ENCODE data around the gene TCEA2. TPM values are rescaled to one million over a fixed set of nuclear protein-coding genes. Genes with fewer than 3 reads are reported as not detected.

TCEA2 gene
- total and polyA plus RNA-seq, 2 donors (not counting 1 experiment from before 2014, with no cell fraction given): 58.1 to 63.9 TPM

DNA sequence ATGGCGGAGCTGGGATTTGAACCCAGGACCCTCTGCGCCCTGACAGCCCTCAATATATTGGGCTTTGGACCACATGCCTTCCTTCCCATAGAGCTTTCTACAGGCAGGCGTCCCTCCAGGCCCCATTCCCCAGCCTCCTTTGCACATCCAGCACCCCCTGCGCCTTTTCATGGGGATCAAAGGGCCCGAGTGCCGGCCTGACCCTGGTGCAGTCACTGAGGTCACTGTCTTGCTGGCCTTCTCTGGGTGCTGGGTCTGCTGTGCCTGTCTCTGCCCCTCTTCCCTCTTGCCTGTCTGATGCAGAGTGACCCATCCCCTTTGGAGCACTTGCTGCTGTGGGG is 18.6 kb downstream of the TCEA2 start:
- H2AFZ ChIP-seq (ENCODE audit: insufficient read depth, low read depth, low read length, poor library complexity, severe bottlenecking): no peak overlapping the region
- Mint-ChIP-seq H3K27ac (peak overlapping the region; percentile 82), H3K4me3 (peak overlapping the region; percentile 87), H3K4me1 (peaks cover 49% of the 10 kb centered on the region), H3K27me3 (peaks cover 5% of the 10 kb centered on the region), H3K9me3 (ENCODE audit: insufficient read depth) (no peaks in the 10 kb centered on the region)
- peaks cover 44 to 62% of the 10 kb centered on the region in 2 donors for H3K4me1 ChIP-seq (ENCODE audit: control insufficient read depth in 2 of 2, insufficient read depth in 2 of 2, low read length in 2 of 2)
- POLR2A ChIA-PET: interaction anchor here (0.5 to 2.9 kb wide), 3 partner anchors 19 to 510 kb away, joined by 7 to 10 read pairs (median 7); partner anchors contain the start of gene TCEA2
- H3K4me2 ChIP-seq (replicated peaks; ENCODE audit: low read depth, low read length, poor library complexity, severe bottlenecking): peak overlapping the region; percentile 96
- H3K27me3 ChIP-seq (replicated peaks in 1 of 4; ENCODE audit: control extremely low read depth in 1 of 4, control insufficient read depth in 3 of 4, insufficient read depth in 4 of 4, low read length in 3 of 4): peaks cover 0 to 11% (median 3%) of the 10 kb centered on the region in 4 experiments
- ATAC-seq (ENCODE audit: low read depth) (no peak), DNase-seq (no peak)
- 96% methylated on average over 6 of the region's 6 CpGs for WGBS (ENCODE audit: insufficient coverage)
- no peak for TF ChIP-seq EZH2 (IDR thresholded peaks at IDR 0.05; ENCODE audit: borderline replicate concordance, insufficient read depth, low read depth, low read length, poor library complexity, severe bottlenecking)
- TF ChIP-seq, protein P1, sequence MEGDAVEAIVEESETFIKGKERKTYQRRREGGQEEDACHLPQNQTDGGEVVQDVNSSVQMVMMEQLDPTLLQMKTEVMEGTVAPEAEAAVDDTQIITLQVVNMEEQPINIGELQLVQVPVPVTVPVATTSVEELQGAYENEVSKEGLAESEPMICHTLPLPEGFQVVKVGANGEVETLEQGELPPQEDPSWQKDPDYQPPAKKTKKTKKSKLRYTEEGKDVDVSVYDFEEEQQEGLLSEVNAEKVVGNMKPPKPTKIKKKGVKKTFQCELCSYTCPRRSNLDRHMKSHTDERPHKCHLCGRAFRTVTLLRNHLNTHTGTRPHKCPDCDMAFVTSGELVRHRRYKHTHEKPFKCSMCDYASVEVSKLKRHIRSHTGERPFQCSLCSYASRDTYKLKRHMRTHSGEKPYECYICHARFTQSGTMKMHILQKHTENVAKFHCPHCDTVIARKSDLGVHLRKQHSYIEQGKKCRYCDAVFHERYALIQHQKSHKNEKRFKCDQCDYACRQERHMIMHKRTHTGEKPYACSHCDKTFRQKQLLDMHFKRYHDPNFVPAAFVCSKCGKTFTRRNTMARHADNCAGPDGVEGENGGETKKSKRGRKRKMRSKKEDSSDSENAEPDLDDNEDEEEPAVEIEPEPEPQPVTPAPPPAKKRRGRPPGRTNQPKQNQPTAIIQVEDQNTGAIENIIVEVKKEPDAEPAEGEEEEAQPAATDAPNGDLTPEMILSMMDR (IDR thresholded peaks at IDR 0.05): no peak
- peaks cover 12% of the 10 kb centered on the region for H3K79me2 ChIP-seq (ENCODE audit: control insufficient read depth, insufficient read depth, low read length)
- H3K4me3 ChIP-seq (ENCODE audit: control extremely low read depth in 1 of 5, extremely low read depth in 1 of 5, insufficient read depth in 1 of 5, low read depth in 2 of 5, low read length in 4 of 5): no peak overlapping the region
- H3K36me3 ChIP-seq (replicated peaks in 1 of 2; ENCODE audit: control extremely low read depth in 1 of 2, control insufficient read depth in 1 of 2, extremely low read depth in 1 of 2, insufficient read depth in 2 of 2, low read length in 1 of 2): no peaks in the 10 kb centered on the region
- peaks cover 35% of the 10 kb centered on the region for H4K20me1 ChIP-seq (ENCODE audit: control insufficient read depth, insufficient read depth, low read length, poor library complexity, severe bottlenecking)
- peaks cover 0 to under 1% (median 0%) of the 10 kb centered on the region in 3 donors for H3K9me3 ChIP-seq (ENCODE audit: control extremely low read depth in 1 of 3, control insufficient read depth in 2 of 3, insufficient read depth in 1 of 3, low read length in 2 of 3)
- no peak overlapping the region for H3K27ac ChIP-seq (ENCODE audit: low read length in 2 of 2)
- H3K9ac ChIP-seq (ENCODE audit: low read length): no peak overlapping the region
- CTCF ChIA-PET: interaction anchor here (2.1 to 11.8 kb wide), 6 partner anchors 12 to 42 kb away, joined by 4 to 220 read pairs (median 53); partner anchors contain the start of gene TCEA2
- intact Hi-C loops (cut with micrococcal nuclease): loop anchor here (5.0 kb wide), 1 partner anchor 99 kb away; the partner anchor contains the start of gene PRPF6

DNA sequence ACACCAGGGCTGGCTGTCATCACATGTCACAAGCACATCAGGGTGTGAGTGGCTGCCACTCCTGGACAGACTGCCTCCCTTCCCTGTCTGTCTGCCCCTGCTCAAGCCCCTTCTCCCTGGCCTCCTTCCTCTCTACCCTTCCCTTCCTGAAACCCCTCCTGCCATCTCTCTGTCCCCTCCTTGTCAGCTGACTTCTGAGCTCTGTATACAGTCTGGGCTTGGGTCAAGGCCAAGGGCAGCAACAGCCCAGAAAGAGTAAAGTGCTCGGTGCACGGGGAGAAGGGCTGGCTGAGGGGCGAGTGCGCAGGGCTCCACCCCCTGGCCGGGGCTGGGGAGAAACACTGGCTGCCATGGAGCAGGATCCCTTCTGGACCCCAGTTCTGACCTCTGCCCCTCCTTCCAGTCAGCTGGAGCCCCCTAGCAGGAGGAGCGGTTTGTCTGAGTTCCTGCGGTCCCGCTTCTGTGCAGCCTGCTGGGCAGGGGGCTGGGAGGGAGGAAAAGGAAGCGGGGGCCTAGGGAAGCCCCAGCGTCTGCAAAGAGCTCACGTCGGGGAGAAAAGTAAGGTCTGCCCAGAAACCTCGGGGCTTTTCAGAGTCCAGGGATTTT is 19.2 kb downstream of the TCEA2 start:
- Histone ChIP-seq H3K27ac (ENCODE audit: low read length in 2 of 2) (no peak overlapping the region), H3K79me2 (ENCODE audit: control insufficient read depth, insufficient read depth, low read length) (peaks cover 10% of the 10 kb centered on the region), H3K4me3 (ENCODE audit: control extremely low read depth in 1 of 5, extremely low read depth in 1 of 5, insufficient read depth in 1 of 5, low read depth in 2 of 5, low read length in 4 of 5) (no peak overlapping the region), H3K4me2 (replicated peaks; ENCODE audit: low read depth, low read length, poor library complexity, severe bottlenecking) (peak overlapping the region; percentile 96), H2AFZ (ENCODE audit: insufficient read depth, low read depth, low read length, poor library complexity, severe bottlenecking) (no peak overlapping the region), H3K36me3 (replicated peaks in 1 of 2; ENCODE audit: control extremely low read depth in 1 of 2, control insufficient read depth in 1 of 2, extremely low read depth in 1 of 2, insufficient read depth in 2 of 2, low read length in 1 of 2) (no peaks in the 10 kb centered on the region), H3K9me3 (ENCODE audit: control extremely low read depth in 1 of 3, control insufficient read depth in 2 of 3, insufficient read depth in 1 of 3, low read length in 2 of 3) (peaks cover 0 to 5% (median 0%) of the 10 kb centered on the region in 3 donors), H3K9ac (ENCODE audit: low read length) (no peak overlapping the region), H4K20me1 (ENCODE audit: control insufficient read depth, insufficient read depth, low read length, poor library complexity, severe bottlenecking) (peaks cover 29% of the 10 kb centered on the region), H3K27me3 (replicated peaks in 1 of 4; ENCODE audit: control extremely low read depth in 1 of 4, control insufficient read depth in 3 of 4, insufficient read depth in 4 of 4, low read length in 3 of 4) (peaks cover 0 to 11% (median 3%) of the 10 kb centered on the region in 4 experiments), H3K4me1 (ENCODE audit: control insufficient read depth in 2 of 2, insufficient read depth in 2 of 2, low read length in 2 of 2) (peaks cover 40 to 55% of the 10 kb centered on the region in 2 donors)
- Mint-ChIP-seq H3K9me3 (ENCODE audit: insufficient read depth) (no peaks in the 10 kb centered on the region), H3K4me1 (peaks cover 45% of the 10 kb centered on the region), H3K27ac (peak overlapping the region; percentile 82), H3K27me3 (peaks cover 5% of the 10 kb centered on the region), H3K4me3 (peak overlapping the region; percentile 87)
- ChIA-PET CTCF (interaction anchor here (0.6 to 11.8 kb wide), 8 partner anchors 13 to 43 kb away, joined by 3 to 220 read pairs (median 10); partner anchors contain the start of gene TCEA2), POLR2A (interaction anchor here (0.5 to 2.7 kb wide), 2 partner anchors 17 to 511 kb away, joined by 7 to 21 read pairs; no protein-coding TSS in a partner anchor)
- intact Hi-C loops (cut with micrococcal nuclease): loop anchor here (2.0 to 5.0 kb wide), 2 partner anchors 43 to 100 kb away; partner anchors contain the start of gene PRPF6
- TF ChIP-seq EZH2 (IDR thresholded peaks at IDR 0.05; ENCODE audit: borderline replicate concordance, insufficient read depth, low read depth, low read length, poor library complexity, severe bottlenecking): no peak
- TF ChIP-seq, protein P1 (IDR thresholded peaks at IDR 0.05): no peak
- peak; percentile 42 for DNase-seq
- 6% methylated on average over 13 of the region's 13 CpGs for WGBS (ENCODE audit: insufficient coverage)
- no peak for ATAC-seq (ENCODE audit: low read depth)

Measured in B cell (primary cell).